IMR-90 (cell line): ENCODE data around the gene LAIR1.

ENCODE experiments used
- BHLHE40 ChIP-seq: fragments of 150-350 bp; IDR thresholded peaks from 2 replicates; pipeline ENCODE4 v1.6.1; 2016; ENCODE audit warnings: mild to moderate bottlenecking, low read depth, low read length
- CEBPB ChIP-seq: IDR thresholded peaks from 2 replicates; pipeline ENCODE4 v1.6.1; 2012; ENCODE audit warnings: low read depth, low read length, improper control_type of control experiment
- FOS ChIP-seq: fragments of 150-350 bp; IDR thresholded peaks from 2 replicates; pipeline ENCODE4 v1.6.1; 2016; ENCODE audit warnings: low read depth, low read length
- MAFK ChIP-seq: IDR thresholded peaks from 2 replicates; pipeline ENCODE4 v1.6.1; 2012; ENCODE audit warnings: low read depth, low read length, improper control_type of control experiment
- MAZ ChIP-seq: IDR thresholded peaks from 2 replicates; pipeline ENCODE4 v1.6.1; 2012; ENCODE audit warnings: low read depth, mild to moderate bottlenecking, low read length, improper control_type of control experiment, moderate library complexity, borderline replicate concordance
- MXI1 ChIP-seq: IDR thresholded peaks from 2 replicates; pipeline ENCODE4 v1.6.1; 2012; ENCODE audit warnings: low read depth, mild to moderate bottlenecking, low read length, moderate library complexity, borderline replicate concordance
- POLR2A ChIP-seq: IDR thresholded peaks from 2 replicates; pipeline ENCODE4 v1.6.1; 2012; ENCODE audit warnings: mild to moderate bottlenecking, low read depth, low read length
- RAD21 ChIP-seq: IDR thresholded peaks from 2 replicates; pipeline ENCODE4 v1.6.1; 2012; ENCODE audit warnings: low read length, improper control_type of control experiment
- RCOR1 ChIP-seq: IDR thresholded peaks from 2 replicates; pipeline ENCODE4 v1.6.1; 2012; ENCODE audit warnings: mild to moderate bottlenecking, low read length, improper control_type of control experiment; ENCODE audit not compliant: insufficient replicate concordance
- RFX5 ChIP-seq: IDR thresholded peaks from 2 replicates; pipeline ENCODE4 v1.8.0; 2012; ENCODE audit warnings: low read depth, mild to moderate bottlenecking, low read length, moderate library complexity
- SMC3 ChIP-seq: fragments of 150-350 bp; IDR thresholded peaks from 2 replicates; pipeline ENCODE4 v1.6.1; 2016; ENCODE audit warnings: low read depth, mild to moderate bottlenecking, antibody characterized with exemption, low read length, moderate library complexity
- TF ChIP-seq, protein P1 (sequence below): conservative IDR thresholded peaks from 2 replicates; pipeline ENCODE4 v1.5.1; 2012; ENCODE audit warnings: mild to moderate bottlenecking, low read depth, low read length, improper control_type of control experiment
- TF ChIP-seq, protein P2 (sequence below): fragments of 150-350 bp; IDR thresholded peaks from 2 replicates; pipeline ENCODE4 v1.6.1; 2016; ENCODE audit warnings: low read depth, mild to moderate bottlenecking, low read length, moderate library complexity, borderline replicate concordance
- TF ChIP-seq, protein P3 (sequence below): fragments of 150-350 bp; IDR thresholded peaks from 2 replicates; pipeline ENCODE4 v1.6.1; 2017; ENCODE audit warnings: mild to moderate bottlenecking, antibody characterized with exemption, low read length, low read depth

DNA sequence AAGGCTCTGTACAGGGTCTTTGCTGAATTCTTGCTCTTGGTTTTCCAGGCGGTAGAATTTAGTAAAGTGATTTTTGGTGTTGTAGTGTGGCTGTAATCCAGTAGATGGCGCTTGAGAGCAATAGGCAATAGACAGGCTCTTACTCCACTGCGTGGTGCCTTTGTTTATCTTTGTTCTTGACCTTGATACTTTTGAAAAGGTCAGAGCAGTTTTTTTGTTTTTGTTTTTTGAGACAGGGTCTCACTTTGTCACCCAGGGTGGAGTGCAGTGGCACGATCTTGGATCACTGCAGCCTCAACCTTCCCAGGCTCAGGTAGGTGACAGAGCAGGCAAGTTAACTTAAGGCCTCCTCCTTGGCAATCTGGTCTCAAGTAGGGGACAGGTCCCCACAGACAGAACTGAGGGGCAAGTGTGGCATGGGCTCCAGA, 39.5 kb downstream of the LAIR1 start:
- TF ChIP-seq POLR2A (no peak), MXI1 (no peak), BHLHE40 (no peak), RCOR1 (no peak), RAD21 (no peak), FOS (no peak), MAFK (no peak), CEBPB (no peak), RFX5 (no peak), MAZ (no peak), SMC3 (no peak)
- TF ChIP-seq, protein P1, sequence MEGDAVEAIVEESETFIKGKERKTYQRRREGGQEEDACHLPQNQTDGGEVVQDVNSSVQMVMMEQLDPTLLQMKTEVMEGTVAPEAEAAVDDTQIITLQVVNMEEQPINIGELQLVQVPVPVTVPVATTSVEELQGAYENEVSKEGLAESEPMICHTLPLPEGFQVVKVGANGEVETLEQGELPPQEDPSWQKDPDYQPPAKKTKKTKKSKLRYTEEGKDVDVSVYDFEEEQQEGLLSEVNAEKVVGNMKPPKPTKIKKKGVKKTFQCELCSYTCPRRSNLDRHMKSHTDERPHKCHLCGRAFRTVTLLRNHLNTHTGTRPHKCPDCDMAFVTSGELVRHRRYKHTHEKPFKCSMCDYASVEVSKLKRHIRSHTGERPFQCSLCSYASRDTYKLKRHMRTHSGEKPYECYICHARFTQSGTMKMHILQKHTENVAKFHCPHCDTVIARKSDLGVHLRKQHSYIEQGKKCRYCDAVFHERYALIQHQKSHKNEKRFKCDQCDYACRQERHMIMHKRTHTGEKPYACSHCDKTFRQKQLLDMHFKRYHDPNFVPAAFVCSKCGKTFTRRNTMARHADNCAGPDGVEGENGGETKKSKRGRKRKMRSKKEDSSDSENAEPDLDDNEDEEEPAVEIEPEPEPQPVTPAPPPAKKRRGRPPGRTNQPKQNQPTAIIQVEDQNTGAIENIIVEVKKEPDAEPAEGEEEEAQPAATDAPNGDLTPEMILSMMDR: peak; percentile 48
- TF ChIP-seq, protein P2, sequence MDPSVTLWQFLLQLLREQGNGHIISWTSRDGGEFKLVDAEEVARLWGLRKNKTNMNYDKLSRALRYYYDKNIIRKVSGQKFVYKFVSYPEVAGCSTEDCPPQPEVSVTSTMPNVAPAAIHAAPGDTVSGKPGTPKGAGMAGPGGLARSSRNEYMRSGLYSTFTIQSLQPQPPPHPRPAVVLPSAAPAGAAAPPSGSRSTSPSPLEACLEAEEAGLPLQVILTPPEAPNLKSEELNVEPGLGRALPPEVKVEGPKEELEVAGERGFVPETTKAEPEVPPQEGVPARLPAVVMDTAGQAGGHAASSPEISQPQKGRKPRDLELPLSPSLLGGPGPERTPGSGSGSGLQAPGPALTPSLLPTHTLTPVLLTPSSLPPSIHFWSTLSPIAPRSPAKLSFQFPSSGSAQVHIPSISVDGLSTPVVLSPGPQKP: no peak
- TF ChIP-seq, protein P3, sequence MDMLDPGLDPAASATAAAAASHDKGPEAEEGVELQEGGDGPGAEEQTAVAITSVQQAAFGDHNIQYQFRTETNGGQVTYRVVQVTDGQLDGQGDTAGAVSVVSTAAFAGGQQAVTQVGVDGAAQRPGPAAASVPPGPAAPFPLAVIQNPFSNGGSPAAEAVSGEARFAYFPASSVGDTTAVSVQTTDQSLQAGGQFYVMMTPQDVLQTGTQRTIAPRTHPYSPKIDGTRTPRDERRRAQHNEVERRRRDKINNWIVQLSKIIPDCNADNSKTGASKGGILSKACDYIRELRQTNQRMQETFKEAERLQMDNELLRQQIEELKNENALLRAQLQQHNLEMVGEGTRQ: no peak
